ENCODE data around the gene FAM89B.

DNA sequence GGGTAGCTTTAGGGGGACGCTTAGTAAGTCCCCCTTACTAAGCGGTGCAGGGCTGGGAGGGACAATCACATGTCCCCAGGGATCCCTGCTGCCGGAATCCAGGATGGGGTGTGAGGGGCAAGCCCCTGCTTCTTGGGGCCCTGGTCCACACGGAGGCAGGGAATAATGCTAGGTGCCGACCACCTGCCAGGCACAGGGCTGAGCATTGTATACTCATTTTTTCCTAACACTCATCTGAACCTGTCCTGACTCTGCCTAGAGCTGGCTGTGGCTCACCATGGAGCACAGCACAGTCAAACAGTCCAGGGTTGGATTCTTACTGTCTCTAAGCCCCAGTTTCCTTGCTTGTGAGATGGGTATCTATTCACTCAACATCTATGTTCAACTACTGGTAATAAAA is 12.8 kb upstream of the FAM89B start:
- no peak for TF ChIP-seq POLR2A (IDR thresholded peaks at IDR 0.05)
- no peak for TF ChIP-seq EP300 (IDR thresholded peaks at IDR 0.05)
- TF ChIP-seq, protein P1, sequence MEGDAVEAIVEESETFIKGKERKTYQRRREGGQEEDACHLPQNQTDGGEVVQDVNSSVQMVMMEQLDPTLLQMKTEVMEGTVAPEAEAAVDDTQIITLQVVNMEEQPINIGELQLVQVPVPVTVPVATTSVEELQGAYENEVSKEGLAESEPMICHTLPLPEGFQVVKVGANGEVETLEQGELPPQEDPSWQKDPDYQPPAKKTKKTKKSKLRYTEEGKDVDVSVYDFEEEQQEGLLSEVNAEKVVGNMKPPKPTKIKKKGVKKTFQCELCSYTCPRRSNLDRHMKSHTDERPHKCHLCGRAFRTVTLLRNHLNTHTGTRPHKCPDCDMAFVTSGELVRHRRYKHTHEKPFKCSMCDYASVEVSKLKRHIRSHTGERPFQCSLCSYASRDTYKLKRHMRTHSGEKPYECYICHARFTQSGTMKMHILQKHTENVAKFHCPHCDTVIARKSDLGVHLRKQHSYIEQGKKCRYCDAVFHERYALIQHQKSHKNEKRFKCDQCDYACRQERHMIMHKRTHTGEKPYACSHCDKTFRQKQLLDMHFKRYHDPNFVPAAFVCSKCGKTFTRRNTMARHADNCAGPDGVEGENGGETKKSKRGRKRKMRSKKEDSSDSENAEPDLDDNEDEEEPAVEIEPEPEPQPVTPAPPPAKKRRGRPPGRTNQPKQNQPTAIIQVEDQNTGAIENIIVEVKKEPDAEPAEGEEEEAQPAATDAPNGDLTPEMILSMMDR (IDR thresholded peaks at IDR 0.05) = no peak
